Stomach smooth muscle (tissue), 2 donors: ENCODE results near the gene HOMER3.

ENCODE experiments used
- H3K27ac ChIP-seq: one replicate; pipeline ENCODE4 v1.7.0; 2013; ENCODE audit warnings: mild to moderate bottlenecking, low read length, inconsistent platforms
- H3K27me3 ChIP-seq, 2 donors: one replicate each; pipeline ENCODE4 v1.7.0; 2013; ENCODE audit warnings: low read length in 2 of 2; ENCODE audit not compliant: insufficient read depth in 2 of 2, control insufficient read depth in 1 of 2
- H3K36me3 ChIP-seq, 2 donors: one replicate each; pipeline ENCODE4 v1.7.0; 2013; ENCODE audit warnings: low read length in 2 of 2; ENCODE audit not compliant: control insufficient read depth in 2 of 2, insufficient read depth in 2 of 2
- H3K4me1 ChIP-seq: one replicate; pipeline ENCODE4 v1.7.0; 2013; ENCODE audit warnings: low read length; ENCODE audit not compliant: control insufficient read depth, insufficient read depth
- H3K4me3 ChIP-seq, 2 donors: one replicate each; pipeline ENCODE4 v1.7.0; 2013; ENCODE audit warnings: low read length in 2 of 2
- H3K9ac ChIP-seq, 2 donors: one replicate each; pipeline ENCODE4 v1.7.0; 2013; ENCODE audit warnings: low read length in 2 of 2, mild to moderate bottlenecking in 1 of 2
- H3K9me3 ChIP-seq, 2 donors: one replicate each; pipeline ENCODE4 v1.7.0; 2013; ENCODE audit warnings: low read length in 2 of 2; ENCODE audit not compliant: control insufficient read depth in 2 of 2
- donor health status: healthy.
- donor health status: Pancreatic carcinoma.

HOMER3 gene

DNA sequence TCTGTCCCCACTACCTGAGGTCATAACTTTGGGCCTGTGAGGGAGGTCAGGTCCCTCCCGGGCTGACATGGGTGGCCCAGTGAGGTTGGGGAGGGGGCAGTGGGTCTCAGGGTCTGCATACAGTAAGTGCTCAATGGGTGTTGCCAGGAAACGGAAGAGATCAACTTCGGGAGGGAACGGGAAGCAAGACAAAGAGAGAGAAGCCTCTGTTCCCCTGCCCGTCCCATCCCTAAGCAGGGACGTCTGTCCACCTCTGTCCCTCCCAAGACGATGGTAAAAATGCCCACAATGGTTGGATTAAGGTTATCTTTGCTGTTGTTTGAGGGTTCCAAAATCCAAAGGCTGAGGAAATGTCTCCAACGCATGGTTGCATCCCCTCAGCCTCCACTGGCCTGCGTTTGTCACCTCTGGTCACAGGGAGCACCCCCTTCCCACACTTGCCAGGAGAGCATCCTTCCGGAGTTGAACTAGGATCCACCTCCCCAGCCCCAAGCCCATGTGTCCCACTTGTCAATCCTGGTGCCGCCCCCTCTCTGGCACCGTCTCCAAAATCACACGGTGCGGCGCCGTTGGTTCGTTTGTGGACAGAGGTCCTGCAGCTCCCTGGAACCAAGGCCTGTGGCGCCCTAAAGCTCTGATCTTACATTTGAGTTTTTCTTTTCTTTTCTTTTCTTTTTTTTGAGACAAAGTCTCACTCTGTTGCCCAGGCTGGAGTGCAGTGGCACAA is 774 bp upstream of the HOMER3 start:
- H3K9me3 ChIP-seq: no peaks in the 10 kb centered on the region
- H3K27me3 ChIP-seq: no peaks in the 10 kb centered on the region
- H3K4me1 ChIP-seq: peaks cover 18% of the 10 kb centered on the region
- H3K9ac ChIP-seq: peak overlapping the region; percentile 32 to 47
- H3K27ac ChIP-seq: no peak overlapping the region
- H3K36me3 ChIP-seq: no peaks in the 10 kb centered on the region
- H3K4me3 ChIP-seq: peak overlapping the region; percentile 43 to 69

GRCh38 chr19:18939922-18940768 is 872 bp downstream of the HOMER3 start:
- peak overlapping the region; percentile 66 to 77 for H3K4me3 ChIP-seq
- no peaks in the 10 kb centered on the region for H3K36me3 ChIP-seq
- no peaks in the 10 kb centered on the region for H3K9me3 ChIP-seq
- H3K27ac ChIP-seq: no peak overlapping the region
- H3K27me3 ChIP-seq: no peaks in the 10 kb centered on the region
- H3K9ac ChIP-seq: peak overlapping the region; percentile 55 to 66
- H3K4me1 ChIP-seq: peaks cover 18% of the 10 kb centered on the region

DNA sequence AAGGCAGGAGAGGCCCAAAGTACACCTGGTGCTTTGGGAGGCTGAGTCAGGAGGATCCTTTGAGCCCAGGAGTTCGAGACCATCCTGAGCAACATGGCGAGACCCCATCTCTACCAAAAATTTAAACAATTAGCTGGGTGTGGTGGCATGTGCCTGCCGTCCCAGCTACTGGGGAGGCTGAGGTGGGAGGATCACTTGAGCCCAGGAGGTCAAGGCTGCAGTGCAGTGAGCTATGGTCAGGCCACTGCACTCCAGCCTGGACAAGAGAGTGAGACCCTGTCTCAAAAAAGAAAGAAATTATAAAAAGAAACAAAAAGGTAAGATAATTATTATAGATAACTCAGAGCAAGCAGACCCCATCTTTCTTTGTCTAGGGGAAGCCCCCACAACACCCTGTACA is 1.9 kb downstream of the HOMER3 start:
- Histone ChIP-seq H3K9ac (no peak overlapping the region), H3K27ac (no peak overlapping the region), H3K27me3 (no peaks in the 10 kb centered on the region), H3K4me3 (no peak overlapping the region), H3K4me1 (peaks cover 18% of the 10 kb centered on the region), H3K36me3 (peaks cover 0 to 2% of the 10 kb centered on the region in 2 donors), H3K9me3 (no peaks in the 10 kb centered on the region)

DNA sequence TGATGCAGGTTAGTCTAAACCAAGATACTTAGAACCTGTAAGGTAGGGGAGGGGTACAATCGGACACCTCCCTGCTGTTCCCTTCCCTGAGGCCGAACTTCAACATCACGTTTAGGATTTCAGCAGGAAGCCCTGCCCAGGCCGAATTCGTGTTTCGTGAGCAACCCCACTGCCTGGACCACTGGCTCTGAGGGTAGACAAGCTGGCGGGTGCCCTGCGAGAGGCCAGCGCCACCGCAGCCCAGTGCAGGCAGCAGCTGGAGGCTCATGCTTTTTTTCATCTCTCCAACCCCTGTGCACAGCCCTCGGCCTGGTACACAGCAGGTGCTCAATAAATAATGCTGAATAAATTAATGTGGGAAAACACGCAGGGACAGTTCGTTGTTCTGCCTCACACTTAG is 7.7 kb downstream of the HOMER3 start:
- peaks cover 0 to 5% of the 10 kb centered on the region in 2 donors for H3K36me3 ChIP-seq
- H3K9ac ChIP-seq: no peak overlapping the region
- H3K9me3 ChIP-seq: no peaks in the 10 kb centered on the region
- H3K4me3 ChIP-seq: no peak overlapping the region
- no peak overlapping the region for H3K27ac ChIP-seq
- H3K4me1 ChIP-seq: no peaks in the 10 kb centered on the region
- H3K27me3 ChIP-seq: no peaks in the 10 kb centered on the region

- no peak overlapping the region for H3K27ac ChIP-seq
- peak overlapping the region in 1 of 2 donors; percentile 54 for H3K4me3 ChIP-seq
- H3K9ac ChIP-seq: no peak overlapping the region
- no peaks in the 10 kb centered on the region for H3K9me3 ChIP-seq
- no peaks in the 10 kb centered on the region for H3K4me1 ChIP-seq
- no peaks in the 10 kb centered on the region for H3K27me3 ChIP-seq
- H3K36me3 ChIP-seq: peaks cover 0 to 6% of the 10 kb centered on the region in 2 donors
Observed at GRCh38 chr19:18932216-18932841, 8.7 kb downstream of the HOMER3 start.

- Histone ChIP-seq H3K27ac (no peak overlapping the region), H3K9me3 (no peaks in the 10 kb centered on the region), H3K36me3 (peaks cover 0 to 9% of the 10 kb centered on the region in 2 donors), H3K4me3 (no peak overlapping the region), H3K9ac (no peak overlapping the region), H3K4me1 (no peaks in the 10 kb centered on the region), H3K27me3 (no peaks in the 10 kb centered on the region)
Observed at GRCh38 chr19:18931316-18932162, 9.5 kb downstream of the HOMER3 start.

DNA sequence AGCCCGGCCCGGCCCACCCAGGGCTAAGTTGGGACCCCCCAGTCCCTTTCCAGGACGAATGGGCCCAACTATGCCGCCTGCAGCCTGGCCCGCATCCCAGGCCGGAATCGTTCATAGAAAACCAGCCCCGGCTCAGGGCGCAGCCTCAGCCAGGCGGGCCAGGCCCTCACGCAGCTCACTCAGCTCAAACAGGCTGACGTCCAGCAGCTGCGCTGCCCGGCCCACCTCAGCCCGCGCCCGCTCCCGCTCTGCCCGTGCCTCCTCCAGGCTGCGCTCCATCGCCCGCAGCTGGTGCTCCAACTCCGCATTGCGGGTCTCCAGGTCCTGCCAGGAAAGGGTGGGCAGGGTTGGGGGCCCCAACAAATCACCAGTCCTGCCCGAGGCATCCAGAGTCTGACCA is 11.7 kb downstream of the HOMER3 start:
- peaks cover 10 to 22% of the 10 kb centered on the region in 2 donors for H3K36me3 ChIP-seq

DNA sequence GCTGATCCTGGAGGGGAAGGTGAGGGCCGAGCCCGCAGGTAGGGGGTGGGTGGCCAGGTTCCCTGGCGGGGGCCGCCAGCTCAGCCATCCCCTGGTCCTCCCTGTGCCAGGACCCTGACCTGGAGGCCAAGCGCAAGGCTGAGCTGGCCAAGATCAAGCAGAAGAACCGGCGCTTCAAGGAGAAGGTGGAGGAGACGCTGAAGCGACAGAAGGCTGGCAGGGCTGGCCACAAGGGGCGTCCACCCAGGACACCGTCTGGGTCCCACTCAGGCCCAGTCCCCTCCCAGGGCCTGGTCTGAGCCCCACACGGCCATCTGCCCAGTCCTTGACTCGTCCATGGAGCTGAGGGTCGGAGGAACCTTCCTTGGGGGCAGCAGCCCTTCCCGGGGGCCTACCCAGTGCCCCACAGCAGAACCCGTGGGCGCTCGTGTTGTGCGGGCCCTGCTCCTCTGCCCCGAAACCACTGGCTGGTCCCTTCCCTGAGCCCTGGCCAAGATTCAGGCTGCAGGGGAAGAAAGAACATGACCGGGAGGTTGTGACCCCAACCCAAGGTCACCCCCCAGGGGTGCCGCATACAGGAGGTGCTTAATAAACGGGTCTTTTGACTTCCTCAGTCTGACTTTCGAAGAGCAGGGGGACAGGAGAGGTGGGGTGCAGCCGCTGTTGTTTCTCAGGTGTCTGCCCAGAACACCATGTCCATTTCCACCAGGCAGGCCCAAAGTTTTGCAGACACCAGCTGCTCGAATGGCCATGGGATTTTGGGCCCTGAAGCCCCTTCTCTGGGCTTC is 12.8 kb downstream of the HOMER3 start:
- H3K9ac ChIP-seq: no peak overlapping the region
- H3K4me3 ChIP-seq: no peak overlapping the region
- no peak overlapping the region for H3K27ac ChIP-seq
- H3K36me3 ChIP-seq: peaks cover 13 to 30% of the 10 kb centered on the region in 2 donors
- no peaks in the 10 kb centered on the region for H3K4me1 ChIP-seq
- no peaks in the 10 kb centered on the region for H3K27me3 ChIP-seq
- H3K9me3 ChIP-seq: no peaks in the 10 kb centered on the region

More for the DNA sequence above, 11.7 kb downstream of the HOMER3 start:
- H3K9me3 ChIP-seq: no peaks in the 10 kb centered on the region
- H3K4me1 ChIP-seq: no peaks in the 10 kb centered on the region
- H3K4me3 ChIP-seq: no peak overlapping the region
- H3K27me3 ChIP-seq: no peaks in the 10 kb centered on the region
- H3K9ac ChIP-seq: no peak overlapping the region
- H3K27ac ChIP-seq: no peak overlapping the region

DNA sequence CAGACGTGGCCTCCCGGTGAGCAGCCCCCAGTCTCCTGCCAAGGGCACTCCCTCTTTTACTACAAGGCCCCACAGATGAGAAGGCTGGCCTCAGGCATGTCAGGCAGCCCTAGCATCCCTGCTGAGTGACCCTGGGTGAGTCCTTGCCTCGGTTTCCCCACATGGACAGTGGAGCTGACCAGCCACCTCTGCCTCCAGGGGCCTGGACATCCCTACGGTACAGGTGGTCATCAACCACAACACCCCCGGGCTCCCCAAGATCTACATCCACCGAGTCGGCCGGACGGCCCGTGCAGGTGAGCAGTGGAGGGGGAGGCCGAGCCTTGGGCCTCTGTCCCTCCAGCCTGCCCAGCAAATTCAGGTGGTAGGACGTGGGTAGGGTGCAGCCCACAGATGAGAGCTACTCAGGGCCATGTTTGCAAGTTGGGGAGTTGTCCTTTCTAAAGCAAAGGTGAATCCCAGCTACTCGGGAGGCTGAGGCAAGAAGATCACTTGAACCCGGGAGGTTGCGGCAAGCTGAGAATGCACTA is 16.3 kb downstream of the HOMER3 start:
- H3K4me3 ChIP-seq: no peak overlapping the region
- no peak overlapping the region for H3K27ac ChIP-seq
- H3K36me3 ChIP-seq: peaks cover 25 to 43% of the 10 kb centered on the region in 2 donors
- no peaks in the 10 kb centered on the region for H3K27me3 ChIP-seq
- no peak overlapping the region for H3K9ac ChIP-seq
- H3K9me3 ChIP-seq: no peaks in the 10 kb centered on the region
- peaks cover 14% of the 10 kb centered on the region for H3K4me1 ChIP-seq
